DMS153 treated with DMSO at 0.1 percent for 48 hours (cell line): Measurements from ENCODE around the gene BRINP3.
A peak's percentile ranks its signal among the peaks of the same experiment; 100 is the strongest.
"Not testable (repeated sequence)": the region's sequence is repeated elsewhere in the genome, so short reads cannot be mapped to it uniquely, and the experiment has no call there.

Experiments
- DNase-seq: peaks from one replicate; lab custom pipeline; 2025; ENCODE audit not compliant: unreplicated experiment; lab: John Stamatoyannopoulos, UW

Gene BRINP3

GRCh38 chr1:190126728-190127127, 350.9 kb downstream of the BRINP3 start:
- DNase-seq: no peak

- DNase-seq: no peak
Measured at GRCh38 chr1:190124068-190124467, 353.6 kb downstream of the BRINP3 start.

GRCh38 chr1:190120564-190120963, 357.1 kb downstream of the BRINP3 start:
- not testable (repeated sequence) for DNase-seq

GRCh38 chr1:190119683-190120082, 358.0 kb downstream of the BRINP3 start:
- no peak for DNase-seq

GRCh38 chr1:190116921-190117320, 360.7 kb downstream of the BRINP3 start:
- DNase-seq: no peak

DNA sequence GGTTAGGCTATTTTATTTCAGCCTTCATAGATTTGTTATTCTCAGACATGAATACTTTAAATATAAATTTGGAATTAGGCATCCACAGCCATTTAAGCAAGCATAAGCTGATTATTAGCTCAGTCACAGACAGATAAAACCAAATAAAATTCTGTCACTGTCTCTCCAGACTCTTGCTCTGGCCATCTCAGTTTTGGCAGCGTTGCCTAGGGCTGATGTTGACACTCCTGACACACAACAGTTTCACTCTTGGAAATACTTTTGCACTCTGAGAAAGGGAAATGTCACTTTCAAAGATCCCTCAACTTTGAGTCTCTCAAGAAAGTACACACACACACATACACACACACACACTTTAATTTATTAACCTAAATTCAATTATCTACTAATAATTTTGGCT, 372.7 kb downstream of the BRINP3 start:
- no peak for DNase-seq

DNA sequence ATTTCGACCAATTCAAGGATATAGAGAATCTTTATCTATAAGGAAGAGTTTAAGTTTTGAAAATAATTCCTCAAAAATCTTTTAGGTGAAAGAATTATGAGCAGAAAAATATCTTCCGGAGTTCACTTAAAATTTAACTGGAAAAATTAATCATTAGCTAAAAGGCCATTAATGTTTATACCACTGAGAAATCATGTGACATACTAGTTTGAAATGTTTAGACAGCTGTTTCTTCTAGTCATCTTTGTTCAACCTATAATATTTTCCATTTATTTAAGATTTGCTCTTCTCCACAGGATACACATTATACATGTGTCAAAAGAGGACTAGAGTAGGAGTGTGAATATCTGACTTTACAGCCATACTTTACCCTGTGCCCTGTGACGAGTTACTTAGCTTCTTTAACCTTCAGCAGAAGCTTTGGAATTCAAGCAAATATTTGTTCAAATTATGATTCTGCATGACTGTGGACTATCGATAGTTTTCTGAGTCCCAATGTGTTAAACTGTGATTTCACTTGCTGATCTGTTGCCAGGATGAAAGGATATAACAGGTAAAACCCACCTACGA, 374.8 kb downstream of the BRINP3 start:
- no peak for DNase-seq

DNA sequence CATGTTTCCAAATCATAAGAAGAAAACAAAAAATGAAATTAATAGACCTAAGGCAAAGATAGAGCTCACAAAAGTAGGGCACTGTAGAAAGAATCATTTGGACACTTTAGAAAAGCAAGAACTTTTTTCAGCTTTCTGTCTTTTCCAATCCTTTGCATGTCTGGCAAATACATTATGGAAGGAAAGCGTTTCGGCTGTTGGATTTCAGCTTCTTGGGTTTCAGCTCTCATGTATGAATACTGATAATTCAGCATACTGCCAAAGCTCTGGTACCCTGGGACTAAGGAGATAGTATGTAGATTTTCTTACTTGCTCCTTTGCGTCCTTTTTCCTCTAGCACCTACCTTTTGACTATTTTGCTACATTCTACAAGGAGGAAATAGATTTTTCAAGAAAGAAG, 375.9 kb downstream of the BRINP3 start:
- DNase-seq: no peak

DNA sequence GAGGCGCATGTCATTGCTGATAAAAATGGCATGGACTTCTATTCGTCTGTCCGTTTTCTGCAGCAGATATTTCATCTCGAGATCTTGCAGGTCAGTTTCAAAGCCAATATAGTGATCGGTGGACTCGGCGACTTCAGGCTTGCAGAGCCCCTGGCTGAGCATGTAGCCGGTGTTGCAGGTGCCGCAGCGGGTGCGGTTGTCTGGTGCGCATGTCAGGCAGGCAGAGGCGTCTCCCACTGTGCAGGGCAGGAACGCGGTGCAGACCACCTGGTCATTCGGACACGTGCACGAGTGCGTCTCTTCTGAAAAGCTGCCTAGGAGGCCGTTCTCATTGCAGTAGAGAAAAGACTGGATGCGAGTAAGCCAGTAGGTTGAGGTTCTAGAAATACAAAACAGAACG, 378.9 kb downstream of the BRINP3 start:
- no peak for DNase-seq

DNA sequence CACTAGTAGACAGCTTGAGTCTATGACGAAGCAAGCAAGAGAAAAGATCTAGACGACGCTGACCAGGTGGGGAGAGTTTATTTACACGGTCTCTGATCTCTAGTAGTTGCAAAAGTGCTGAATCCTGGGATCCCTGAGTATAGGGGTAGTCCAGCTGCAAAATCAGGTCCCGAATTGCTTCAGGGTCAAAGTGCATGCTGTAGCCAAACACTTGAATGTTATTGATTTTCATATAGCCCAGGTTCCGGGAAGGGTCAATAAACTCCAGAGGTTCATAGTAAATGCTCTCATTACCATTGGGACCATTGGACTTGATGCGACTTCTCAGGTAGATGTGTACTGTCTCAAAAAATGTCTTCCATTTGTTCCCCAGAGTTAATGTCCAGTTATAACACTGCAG, 379.6 kb downstream of the BRINP3 start:
- no peak for DNase-seq

GRCh38 chr1:190095596-190095995, 382.1 kb downstream of the BRINP3 start:
- no peak for DNase-seq

- peak; percentile 8 for DNase-seq
Measured at GRCh38 chr1:190084552-190084951, 393.1 kb downstream of the BRINP3 start.

GRCh38 chr1:190068304-190068703, 409.4 kb downstream of the BRINP3 start:
- no peak for DNase-seq

- DNase-seq: no peak
Measured at GRCh38 chr1:190067592-190067991, 410.1 kb downstream of the BRINP3 start.

DNA sequence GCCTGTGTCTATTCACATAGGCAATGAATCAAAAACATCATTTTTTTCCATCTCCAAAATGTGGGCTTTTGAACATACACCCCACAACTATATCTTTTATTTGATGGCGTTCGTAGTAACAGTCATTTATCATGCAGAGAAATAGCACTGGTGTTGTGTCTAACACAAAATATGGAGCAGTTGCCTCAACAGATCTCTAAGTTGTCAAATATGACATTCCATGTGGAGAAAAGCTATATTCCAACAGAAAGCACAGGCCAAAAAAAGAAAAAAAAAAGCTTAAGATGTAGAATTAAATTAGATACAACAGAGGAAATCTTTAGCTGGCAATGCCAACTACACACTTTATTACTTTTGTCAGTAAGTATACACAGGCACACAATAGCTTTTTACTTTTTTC, 411.7 kb downstream of the BRINP3 start:
- no peak for DNase-seq

- DNase-seq: no peak
Measured at GRCh38 chr1:190049314-190049713, 428.4 kb downstream of the BRINP3 start.
